NCI-H345 treated with DMSO at 0.1 percent for 48 hours (cell line): Measurements from ENCODE around the gene LTC4S.
"Not testable (repeated sequence)": the region's sequence is repeated elsewhere in the genome, so short reads cannot be mapped to it uniquely, and the experiment has no call there.

Source experiments
- DNase-seq: peaks from one replicate; lab custom pipeline; 2025; ENCODE audit not compliant: unreplicated experiment; lab: John Stamatoyannopoulos, UW

LTC4S gene

DNA sequence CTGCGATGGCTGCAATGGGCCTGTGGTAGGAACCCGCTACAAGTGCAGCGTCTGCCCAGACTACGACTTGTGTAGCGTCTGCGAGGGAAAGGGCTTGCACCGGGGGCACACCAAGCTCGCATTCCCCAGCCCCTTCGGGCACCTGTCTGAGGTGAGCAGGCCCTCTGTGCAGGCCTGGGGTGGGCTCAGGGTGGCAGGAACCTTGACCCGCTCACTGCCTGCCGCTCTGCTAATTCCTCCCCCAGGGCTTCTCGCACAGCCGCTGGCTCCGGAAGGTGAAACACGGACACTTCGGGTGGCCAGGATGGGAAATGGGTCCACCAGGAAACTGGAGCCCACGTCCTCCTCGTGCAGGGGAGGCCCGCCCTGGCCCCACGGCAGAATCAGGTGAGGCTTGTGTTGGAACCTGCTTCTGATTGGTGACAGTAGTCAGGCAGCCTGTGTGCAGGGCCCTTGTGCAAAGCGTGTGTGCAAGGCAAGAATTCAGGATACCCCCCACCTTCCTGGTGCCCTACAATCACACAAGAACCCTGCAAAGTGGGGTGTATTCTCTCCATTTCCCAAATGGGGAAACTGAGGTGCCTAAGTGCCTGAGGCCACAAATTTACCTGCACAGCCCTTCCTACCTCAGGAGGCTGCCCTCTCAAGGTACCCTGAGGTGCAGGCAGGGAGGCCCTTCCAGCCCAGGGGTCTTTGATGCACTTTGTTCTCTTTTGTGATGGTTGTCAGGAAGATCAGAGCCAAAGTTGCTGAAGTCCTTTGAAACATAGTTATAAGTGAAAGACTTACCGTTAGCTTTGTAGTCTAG lies 30.4 kb downstream of the LTC4S start:
- DNase-seq: no peak

DNA sequence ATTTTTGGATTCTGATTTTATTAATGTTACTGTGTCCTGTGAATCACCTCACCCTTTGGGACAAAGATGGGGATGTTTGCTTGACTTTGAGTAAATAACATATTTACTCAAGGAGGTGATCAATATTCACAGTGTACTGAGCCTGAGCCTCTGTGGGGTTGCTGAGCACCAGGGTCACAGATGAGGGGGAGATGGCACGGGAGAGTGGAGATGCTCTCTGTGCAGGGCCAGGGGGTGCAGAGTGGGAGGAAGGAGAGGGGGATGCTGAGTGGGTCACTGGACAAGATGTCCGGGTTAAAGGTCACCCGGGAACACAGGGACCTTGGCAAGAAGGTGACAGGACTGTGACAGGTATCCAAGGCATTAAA lies 30.9 kb downstream of the LTC4S start:
- no peak for DNase-seq

DNA sequence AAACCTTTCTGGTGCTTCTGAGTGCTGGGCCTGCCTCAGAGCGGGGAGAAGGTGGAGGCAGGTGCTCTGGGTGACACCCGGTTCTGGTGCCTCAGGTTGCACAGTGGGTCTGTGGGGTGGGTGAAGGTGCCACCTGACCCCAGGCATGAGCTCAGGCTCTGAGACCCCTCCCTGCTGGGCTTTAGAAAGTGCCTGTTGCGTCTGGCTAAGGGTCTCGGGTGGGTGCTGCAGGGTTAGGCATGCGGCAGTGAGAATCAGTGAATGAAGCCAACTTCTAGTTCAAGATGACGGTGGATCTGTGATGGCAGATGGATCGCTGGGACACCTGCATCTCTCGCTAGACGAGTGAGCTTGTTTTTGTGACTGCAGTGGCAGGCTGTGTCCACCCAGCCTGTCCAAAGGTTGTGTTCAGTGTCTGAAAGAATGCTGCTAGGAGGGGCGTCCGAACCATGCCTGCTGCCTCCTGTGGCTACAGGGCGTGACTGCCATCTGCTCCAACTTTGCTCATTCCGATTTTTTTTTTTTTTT lies 31.9 kb downstream of the LTC4S start:
- no peak for DNase-seq

DNA sequence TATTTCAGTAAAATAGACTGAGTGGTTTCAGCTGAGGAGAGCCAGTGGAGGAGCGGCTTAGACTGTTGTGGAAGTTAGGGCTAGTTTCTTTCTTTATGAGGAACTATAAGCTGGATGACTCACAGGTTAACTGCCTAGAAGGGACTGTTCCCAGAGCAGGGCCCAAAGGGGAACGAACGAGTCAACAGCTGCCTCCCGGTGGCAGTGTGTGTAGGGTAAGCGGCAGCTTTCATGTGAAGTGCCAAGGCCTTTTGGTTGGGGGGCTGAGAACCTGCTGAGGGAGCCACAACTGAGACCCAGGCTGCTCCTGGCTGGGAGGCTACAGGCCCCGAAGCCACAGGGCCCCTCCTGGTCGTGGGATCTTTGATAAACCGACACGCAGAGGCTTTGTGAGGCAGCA lies 33.9 kb downstream of the LTC4S start:
- no peak for DNase-seq

DNA sequence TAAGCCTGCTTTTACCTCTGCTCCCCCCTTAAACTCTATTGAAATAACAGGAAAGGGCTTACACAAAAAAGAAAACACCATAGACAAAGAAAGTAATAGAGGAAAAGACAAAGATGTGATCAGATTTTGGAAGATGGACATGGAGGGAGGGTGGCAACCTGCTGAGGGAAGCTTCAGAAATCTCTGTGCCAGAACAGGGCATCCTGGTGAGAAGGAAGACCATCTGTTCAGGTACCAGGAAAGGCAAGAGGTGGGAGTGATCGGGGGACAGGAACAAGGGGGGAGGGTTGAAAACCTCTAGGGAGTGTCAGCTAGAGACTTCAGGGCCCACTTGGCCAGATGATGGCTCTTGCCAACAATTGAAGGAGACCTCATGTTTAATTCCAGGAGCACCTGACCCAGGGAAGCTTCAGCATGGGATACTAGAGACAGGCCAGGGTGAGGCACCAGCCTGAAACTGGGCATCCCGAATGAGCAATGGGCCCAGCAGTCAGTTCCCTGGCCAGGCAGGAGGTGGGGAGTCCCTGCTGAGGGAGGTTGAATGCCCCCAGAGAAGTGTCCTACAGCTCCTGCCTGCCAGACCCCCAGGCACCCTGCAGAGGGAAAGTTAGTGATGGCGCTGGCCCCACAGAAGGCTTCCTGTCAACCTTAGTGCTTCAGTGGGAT lies 35.1 kb downstream of the LTC4S start:
- no peak for DNase-seq

DNA sequence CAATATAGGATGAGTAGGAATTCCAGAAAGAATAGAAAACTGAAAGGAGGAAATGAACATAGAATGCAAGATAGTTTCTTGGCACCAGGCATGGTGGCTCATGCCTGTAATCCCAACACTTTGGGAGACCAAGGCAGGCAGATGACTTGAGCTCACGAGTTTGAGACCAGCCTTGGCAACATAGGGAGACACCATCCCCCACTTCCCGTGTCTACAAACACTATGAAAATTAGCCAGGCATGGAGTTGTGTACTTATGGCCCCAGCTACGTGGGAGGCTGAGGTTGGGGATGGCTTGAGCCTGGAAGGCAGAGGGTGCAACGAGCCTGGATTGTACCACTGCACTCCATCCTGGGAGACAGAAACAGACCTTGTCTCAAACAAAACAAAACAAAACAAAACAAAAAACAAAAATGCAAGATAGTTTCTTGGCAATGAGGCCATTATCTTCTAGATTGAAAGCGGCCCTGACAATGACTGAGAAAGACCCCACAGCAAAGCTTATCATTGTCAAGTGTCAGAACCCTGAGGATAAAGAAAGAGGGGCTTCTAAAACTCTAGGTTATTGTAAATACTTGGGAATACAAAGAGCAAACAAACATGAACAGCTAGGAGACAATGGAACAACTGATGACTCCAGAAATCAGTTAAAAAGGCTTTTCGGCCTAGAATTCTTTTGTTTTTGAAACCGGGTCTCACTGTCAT lies 36.1 kb downstream of the LTC4S start:
- DNase-seq: no peak

DNA sequence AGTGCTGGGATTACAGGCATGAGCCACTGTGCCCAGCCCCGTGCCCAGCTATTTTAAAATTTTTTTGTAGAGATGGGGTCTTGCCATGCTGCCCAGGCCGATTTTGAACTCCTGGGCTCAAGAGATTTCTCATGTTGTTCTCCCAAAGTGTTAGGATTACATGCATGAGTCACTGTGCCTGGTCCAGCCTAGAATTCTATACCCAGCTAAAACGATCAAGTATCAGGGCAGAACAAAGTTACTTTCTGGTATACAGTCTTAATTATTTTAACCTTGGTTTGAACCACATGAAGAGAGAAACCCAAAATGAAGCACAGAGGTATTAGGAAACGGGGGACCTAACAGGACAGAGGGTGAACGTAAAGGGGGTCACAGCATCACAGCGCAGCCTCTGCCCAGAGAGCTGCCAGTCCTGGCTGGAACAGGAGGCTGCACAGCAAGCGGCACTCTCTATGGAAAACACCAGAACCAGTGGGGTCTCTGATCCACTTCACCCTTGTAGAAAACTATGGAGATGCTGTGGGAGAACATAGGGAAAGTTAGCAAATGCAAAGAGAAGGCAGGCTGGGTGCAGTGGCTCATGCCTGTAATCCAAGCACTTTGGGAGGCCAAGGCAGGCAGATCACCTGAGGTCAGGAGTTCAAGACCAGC lies 37.2 kb downstream of the LTC4S start:
- no peak for DNase-seq

DNA sequence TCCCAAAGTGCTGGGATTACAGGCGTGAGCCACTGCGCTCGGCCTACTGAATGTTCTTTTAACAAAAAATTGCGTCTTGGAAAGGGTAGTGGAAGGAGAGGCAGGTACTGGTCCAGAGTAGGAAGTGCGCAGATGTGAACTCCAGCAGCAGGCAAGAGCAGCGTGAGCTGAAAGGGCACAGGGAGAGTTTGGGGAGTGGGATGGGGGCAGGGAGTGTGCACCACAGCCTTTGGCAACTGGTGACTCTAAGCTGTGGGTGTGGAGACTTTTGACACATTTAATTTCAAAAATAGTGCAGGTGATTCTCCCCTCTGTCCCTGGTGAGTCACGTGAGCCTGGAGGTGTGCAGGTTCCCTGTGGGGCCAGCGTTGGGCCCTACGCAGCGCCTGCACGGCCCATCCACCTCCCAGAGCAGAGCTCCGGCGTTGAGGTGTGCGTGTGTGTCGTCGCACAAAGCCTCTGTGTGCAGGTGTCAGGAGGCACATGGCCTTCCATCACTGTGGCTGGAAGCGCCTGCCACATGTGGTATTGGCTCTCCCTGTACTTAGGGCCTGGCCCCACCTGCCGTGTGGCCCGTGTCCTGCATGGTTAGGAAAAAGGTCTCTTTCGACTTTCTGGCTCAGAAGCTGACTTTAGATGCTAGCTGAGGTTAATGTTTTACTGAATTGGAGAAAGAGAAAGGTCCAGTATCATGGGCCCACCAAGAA lies 38.4 kb downstream of the LTC4S start:
- DNase-seq: no peak

DNA sequence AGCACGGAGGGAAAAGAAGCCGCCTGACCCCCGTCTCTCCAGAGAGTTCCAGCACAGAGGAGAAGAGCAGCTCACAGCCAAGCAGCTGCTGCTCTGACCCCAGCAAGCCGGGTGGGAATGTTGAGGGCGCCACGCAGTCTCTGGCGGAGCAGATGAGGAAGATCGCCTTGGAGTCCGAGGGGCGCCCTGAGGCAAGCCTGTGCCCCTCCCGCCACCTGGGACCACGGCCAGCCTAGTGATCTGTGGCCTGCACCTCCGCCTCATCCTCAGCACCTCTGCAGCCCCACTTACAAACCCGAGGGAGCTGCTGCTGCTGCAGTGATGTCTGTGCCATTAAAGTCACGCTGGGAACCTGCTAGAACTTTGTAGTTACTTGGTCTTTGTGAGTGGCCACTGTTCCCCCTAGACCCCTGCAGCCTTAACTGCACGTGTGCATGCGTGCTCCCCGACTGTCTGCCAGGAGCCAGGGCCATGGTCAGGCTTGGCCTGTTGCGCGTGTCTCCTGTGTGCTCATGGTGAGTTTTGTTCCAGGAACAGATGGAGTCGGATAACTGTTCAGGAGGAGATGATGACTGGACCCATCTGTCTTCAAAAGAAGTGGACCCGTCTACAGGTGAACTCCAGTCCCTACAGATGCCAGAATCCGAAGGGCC lies 39.4 kb downstream of the LTC4S start:
- no peak for DNase-seq

DNA sequence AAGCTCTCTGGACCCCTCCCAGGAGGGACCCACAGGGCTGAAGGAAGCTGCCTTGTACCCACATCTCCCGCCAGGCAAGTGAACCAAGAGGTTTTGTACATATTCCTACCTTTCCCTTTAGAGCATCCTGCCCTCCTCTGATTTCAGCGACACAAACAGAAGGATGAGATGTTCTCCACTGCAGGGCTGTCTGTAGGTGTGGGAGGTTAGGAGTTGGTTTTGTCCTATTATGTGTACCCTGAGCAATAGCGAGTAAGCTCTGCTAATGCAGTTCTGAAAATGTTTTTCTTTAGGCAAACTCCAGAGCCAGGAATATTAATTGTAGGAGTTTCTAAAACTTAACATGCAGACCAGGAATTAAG lies 39.9 kb downstream of the LTC4S start:
- no peak for DNase-seq

DNA sequence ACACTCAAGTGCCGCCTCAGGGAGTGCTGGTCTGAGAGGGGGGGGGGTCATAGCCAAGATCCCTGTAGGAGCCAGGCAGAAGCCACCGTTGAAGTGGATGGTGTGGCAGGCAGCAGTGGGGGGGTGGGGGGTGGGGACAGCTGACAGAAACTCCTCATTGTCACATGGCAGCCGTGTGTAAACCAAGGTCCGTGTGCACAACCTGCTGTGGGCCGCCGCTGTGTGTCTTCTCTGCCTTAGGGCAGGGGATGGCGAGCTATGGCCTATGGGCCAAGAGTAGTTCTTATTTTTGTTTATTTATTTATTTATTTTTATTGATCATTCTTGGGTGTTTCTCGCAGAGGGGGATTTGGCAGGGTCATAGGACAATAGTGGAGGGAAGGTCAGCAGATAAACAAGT lies 40.3 kb downstream of the LTC4S start:
- no peak for DNase-seq

DNA sequence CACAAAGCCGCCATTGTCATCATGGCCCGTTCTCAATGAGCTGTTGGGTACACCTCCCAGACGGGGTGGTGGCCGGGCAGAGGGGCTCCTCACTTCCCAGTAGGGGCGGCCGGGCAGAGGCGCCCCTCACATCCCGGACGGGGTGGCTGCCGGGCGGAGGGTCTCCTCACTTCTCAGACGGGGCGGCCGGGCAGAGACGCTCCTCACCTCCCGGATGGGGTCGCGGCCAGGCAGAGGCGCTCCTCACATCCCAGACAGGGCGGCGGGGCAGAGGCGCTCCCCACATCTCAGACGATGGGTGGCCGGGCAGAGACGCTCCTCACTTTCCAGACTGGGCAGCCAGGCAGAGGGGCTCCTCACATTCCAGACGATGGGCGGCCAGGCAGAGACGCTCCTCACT lies 41.1 kb downstream of the LTC4S start:
- not testable (repeated sequence) for DNase-seq

DNA sequence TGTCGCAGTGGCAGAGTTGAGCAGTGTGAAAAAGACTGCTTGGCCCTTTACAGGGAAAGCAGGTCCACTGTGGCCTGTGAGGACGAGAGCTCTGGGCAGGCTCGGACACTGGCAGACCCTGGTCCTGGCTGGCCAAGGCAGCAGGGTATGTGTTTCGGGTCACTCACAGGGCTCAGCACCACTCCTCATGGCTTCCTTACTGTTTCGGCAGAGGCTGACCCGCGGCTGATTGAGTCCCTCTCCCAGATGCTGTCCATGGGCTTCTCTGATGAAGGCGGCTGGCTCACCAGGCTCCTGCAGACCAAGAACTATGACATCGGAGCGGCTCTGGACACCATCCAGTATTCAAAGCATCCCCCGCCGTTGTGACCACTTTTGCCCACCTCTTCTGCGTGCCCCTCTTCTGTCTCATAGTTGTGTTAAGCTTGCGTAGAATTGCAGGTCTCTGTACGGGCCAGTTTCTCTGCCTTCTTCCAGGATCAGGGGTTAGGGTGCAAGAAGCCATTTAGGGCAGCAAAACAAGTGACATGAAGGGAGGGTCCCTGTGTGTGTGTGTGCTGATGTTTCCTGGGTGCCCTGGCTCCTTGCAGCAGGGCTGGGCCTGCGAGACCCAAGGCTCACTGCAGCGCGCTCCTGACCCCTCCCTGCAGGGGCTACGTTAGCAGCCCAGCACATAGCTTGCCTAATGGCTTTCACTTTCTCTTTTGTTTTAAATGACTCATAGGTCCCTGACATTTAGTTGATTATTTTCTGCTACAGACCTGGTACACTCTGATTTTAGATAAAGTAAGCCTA lies 42.6 kb downstream of the LTC4S start:
- DNase-seq: no peak

DNA sequence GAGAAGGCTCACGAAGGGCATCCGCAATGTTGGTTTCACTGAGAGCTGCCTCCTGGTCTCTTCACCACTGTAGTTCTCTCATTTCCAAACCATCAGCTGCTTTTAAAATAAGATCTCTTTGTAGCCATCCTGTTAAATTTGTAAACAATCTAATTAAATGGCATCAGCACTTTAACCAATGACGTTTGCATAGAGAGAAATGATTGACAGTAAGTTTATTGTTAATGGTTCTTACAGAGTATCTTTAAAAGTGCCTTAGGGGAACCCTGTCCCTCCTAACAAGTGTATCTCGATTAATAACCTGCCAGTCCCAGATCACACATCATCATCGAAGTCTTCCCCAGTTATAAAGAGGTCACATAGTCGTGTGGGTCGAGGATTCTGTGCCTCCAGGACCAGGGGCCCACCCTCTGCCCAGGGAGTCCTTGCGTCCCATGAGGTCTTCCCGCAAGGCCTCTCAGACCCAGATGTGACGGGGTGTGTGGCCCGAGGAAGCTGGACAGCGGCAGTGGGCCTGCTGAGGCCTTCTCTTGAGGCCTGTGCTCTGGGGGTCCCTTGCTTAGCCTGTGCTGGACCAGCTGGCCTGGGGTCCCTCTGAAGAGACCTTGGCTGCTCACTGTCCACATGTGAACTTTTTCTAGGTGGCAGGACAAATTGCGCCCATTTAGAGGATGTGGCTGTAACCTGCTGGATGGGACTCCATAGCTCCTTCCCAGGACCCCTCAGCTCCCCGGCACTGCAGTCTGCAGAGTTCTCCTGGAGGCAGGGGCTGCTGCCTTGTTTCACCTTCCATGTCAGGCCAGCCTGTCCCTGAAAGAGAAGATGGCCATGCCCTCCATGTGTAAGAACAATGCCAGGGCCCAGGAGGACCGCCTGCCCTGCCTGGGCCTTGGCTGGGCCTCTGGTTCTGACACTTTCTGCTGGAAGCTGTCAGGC lies 43.6 kb downstream of the LTC4S start:
- DNase-seq: no peak

DNA sequence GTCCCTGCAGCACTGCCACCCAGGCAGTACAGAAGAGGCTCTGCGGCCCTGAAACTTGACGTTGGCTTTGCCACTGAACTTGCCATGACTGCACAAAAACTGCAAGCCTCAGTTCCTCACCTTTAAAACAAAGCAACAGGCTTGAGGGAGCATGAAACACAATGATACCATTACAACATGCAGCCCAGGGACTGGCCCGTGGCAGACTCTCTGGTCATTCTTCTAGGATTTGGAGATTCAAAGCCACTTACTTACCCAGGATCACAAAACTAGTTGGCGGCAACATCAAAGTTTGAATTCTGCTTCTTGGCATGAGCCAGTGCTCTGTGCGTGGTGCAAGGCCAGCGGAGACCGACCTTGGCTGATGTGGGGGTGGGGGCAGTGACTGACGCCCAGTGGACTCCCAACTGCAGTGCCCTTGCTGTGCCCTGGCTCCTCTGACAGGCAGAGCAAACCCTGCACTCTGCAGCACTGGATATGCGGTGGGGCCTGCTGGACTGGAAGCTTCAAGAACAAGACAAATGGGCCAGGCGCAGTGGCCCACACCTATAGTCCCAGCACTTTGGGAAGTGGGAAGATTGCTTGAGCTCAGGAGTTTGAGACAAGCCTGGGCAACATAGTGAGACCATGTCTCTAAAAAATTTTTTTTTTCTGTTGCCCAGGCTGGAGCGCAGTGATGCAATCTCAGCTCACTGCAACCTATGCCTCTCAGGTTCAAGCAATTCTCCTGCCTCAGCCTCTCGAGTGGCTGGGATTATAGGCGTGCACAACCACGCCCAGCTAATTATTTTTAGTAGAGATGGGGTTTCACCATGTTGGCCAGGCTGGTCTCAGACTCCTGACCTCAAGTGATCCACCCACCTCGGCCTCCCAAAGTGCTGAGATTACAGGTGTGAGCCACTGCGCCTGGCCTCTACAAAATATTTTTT lies 45.8 kb downstream of the LTC4S start:
- no peak for DNase-seq

DNA sequence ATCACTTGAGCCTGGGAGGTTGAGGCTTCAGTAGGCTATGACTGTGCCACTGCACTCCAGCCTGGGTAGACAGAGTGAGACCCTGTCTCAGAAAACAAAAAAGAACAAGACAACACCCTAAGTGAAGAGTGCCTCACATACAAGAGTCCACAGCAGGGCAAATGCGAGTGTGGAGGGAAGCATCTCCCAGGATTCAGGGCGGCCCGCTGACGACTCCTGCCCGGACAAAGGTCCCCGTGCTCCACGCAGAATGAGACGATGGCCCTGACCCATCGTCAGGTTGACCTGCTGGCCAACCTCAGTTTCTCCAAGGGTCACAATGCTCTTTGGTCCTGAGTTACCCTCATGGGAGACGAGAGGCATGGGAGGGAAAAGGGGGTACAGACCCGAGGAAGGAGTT lies 46.5 kb downstream of the LTC4S start:
- DNase-seq: no peak

DNA sequence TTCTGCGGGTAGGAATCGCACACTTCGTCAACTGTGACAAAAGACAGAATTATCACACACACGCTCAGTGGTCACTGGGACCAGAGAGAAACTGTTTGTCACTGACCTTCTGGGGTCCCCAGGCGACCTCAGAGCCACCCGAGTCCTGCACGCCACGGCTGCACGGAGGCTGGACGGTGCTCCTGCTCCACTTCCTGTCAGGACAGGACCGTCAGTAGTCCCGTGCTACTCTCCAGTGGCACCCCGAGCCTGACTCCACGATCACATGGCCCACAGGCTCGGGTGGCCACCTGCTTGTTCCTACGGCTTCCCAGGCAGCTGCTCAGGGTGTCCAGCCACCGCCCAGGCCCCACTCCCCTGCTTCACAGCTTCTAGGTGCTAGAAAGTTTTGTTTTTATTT lies 47.0 kb downstream of the LTC4S start:
- DNase-seq: no peak
